Umbilical cord (tissue), 2 donors: ENCODE data around the gene UBAP1L. TPM values are rescaled to one million over a fixed set of nuclear protein-coding genes. Genes with fewer than 3 reads are reported as not detected.
"Not testable (repeated sequence)": the region's sequence is repeated elsewhere in the genome, so short reads cannot be mapped to it uniquely, and the experiment has no call there.

Experiments
- DNase-seq: peaks from one replicate; pipeline ENCODE4 v3.0.0-alpha.2; 2015; ENCODE audit warnings: low spot score
- total RNA-seq: library from RNA; depleted of rRNA; stranded (reverse); fragments of >200 nt; gene quantifications from one replicate; pipeline ENCODE4 v1.2.3, GENCODE V29; 2014; ENCODE audit warnings: low replicate concordance; ENCODE audit not compliant: insufficient read depth

UBAP1L gene
- total RNA-seq, 1 donor from 2014 or later = 2.2 TPM

DNA sequence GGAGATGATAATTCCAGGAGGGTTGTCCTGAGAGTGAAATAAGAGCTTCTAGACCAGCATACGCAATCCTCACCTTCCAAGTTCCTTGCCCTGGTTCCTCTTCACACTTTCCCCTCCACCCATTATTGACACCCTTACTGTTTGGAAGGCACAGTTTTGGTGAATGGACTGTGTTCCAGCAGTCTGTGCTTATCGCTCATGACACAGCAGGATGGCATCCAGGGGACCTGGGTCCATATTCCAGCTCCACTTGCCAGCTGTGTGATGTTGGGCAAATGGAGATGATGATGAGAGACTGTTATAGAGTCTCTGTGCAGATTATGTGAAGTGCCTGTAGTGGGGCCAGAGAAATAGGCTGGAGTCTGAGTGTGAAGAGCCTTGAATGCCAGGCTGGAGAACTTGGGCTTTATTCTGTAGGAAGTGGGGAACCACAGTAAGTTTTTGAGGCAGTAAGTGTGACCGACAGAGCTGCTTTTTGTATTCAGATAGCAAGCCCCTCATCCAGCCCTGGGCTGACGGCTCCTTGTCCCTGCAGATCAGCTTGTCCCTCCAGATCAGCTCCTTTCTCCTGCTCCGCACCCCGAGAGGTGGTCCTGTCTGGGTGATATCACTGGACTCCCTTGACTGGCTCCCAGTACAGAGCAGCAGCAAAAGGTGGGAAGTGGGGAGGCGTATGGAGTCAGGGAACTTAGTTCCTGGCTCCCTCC lies 30.3 kb downstream of the UBAP1L start:
- no peak for DNase-seq

DNA sequence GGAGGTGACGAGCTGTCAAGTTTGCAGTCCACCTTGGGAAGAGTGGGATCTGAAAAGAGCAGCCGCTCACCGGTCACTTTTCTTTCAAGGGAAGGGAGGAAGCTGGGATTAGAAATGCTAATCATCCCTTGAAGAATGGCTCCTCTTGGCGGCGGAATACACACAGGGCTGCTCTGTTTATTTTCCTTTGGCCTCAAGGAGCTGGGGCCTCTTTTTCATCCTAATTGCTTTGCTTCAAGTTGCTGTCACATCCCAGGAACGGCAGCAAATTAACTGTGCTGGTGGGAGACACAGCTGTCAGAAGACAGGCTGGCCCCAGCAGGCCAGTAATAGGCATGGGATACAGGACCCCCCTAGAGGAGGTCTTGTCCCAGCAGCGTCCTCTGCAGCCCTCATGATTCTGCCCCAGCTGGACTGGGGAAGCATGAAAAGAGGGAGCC lies 31.7 kb downstream of the UBAP1L start:
- no peak for DNase-seq

DNA sequence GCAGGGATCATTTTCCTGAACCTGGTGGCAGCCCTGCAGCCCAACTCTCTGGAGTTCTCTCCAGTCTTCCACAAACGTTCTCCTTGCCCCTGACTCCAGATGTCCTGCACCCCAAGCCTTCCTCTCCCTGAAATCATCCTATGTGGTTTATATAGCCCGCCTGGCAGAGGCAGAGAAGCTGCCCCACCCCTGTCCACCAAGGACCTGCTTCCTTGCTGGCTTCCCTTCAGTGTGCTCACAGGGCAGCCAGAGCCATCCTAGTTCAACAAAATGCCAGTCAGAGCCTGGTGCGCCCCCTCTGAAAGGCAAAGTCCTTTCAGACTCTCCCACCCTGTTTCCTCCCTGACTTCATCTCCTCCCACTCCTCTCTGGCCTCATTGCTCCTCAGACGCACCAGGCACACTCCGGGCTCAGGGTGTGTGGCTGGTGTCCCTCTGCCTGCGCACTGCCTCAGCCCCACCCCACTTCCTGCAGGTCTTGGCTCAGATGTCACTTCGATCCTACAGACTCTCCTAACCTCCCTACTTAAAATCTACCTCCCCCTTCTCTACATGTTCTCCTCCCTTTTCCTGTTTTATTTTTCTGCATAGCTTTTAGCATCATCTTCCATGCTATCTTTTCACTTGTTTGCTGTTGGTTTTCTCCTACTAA lies 32.6 kb downstream of the UBAP1L start:
- no peak for DNase-seq

DNA sequence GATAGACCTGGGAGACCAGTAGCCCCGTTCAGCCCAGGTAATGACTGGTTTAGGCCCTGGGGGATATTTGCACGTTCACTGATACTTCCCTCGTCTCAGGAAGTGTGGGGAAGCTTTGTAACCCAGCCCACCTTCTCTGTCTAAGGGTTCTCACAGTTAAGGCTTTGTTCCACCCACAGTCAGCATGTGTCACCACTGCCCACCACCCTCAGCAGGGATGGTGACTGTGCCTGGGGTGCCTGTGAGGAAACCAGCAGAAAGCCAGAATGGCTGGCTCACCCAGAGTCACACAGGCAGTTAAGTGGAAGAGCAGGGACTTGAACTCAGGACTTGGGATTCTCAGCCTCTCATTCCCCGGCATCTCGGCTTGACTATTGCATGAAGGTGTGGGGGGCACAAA lies 33.2 kb downstream of the UBAP1L start:
- no peak for DNase-seq

DNA sequence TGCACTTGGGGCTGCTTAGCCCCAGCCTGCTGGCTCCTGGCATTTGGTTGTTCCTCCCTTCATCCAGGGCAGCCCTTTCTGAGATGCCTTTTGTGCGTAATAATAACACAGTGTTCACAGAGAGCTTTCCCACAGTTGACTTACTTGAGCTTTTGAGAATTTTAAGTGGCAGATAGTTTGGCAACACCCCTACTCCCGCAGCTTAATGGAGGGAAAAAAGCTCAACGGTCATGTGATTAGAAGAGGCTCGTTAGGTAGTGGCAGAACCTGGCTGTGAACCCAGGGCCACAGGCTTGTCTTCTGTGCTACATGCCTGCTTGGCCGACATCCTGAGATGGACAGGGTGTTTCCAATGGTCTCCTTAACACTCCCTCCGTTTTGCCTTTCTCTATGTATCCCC lies 33.7 kb downstream of the UBAP1L start:
- DNase-seq = no peak

DNA sequence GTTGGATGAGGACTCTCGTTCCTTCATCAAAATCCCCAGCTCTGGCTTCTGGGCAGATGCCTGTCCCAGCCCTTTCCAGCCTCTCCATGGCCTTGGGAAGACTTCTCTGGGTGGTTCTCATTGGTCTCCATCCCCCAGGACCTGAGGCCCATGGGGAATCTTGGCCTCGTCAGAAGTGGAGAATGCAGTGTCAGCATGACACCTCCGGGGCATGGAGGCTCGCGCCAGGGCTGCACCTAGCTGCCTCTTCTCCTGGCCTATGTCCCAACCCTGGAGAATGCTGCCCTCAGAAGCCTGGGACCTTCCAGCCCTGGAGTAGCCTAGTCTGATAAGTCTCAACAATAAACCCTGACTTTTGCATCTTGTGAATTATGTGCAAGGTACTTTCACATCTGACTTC lies 35.4 kb downstream of the UBAP1L start:
- no peak for DNase-seq

DNA sequence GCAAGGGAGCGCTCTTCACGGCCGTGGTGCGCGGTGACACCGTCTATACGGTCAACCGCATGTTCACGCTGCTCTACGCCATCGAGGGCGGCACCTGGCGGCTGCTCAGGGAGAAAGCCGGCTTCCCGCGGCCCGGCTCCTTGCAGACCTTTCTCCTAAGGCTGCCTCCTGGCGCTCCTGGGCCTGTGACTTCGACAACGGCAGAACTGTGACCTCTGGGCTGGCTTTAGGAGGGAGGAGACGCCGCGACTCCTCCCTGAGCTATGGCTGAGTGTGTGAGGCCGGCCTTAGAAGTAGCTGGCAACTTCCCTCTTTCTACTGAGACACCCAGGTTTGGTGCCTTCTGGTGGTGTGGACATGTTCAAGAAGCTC lies 37.0 kb downstream of the UBAP1L start:
- DNase-seq = no peak

DNA sequence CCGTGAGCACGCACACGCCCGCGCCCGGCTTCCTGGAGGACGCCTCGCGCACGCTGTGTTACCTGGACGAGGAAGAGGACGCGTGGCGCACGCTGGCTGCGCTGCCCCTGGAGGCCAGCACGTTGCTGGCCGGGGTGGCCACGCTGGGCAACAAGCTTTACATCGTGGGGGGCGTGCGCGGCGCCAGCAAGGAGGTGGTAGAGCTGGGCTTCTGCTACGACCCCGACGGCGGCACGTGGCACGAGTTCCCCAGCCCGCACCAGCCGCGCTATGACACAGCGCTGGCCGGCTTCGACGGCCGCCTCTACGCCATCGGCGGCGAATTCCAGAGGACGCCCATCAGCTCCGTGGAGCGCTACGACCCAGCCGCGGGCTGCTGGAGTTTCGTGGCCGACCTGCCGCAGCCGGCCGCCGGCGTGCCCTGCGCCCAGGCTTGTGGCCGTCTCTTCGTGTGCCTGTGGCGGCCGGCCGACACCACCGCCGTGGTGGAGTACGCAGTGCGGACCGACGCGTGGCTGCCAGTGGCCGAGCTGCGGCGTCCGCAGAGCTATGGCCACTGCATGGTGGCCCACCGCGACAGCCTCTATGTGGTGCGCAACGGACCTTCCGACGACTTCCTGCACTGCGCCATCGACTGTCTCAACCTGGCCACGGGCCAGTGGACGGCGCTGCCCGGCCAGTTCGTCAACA lies 37.6 kb downstream of the UBAP1L start:
- DNase-seq = no peak

DNA sequence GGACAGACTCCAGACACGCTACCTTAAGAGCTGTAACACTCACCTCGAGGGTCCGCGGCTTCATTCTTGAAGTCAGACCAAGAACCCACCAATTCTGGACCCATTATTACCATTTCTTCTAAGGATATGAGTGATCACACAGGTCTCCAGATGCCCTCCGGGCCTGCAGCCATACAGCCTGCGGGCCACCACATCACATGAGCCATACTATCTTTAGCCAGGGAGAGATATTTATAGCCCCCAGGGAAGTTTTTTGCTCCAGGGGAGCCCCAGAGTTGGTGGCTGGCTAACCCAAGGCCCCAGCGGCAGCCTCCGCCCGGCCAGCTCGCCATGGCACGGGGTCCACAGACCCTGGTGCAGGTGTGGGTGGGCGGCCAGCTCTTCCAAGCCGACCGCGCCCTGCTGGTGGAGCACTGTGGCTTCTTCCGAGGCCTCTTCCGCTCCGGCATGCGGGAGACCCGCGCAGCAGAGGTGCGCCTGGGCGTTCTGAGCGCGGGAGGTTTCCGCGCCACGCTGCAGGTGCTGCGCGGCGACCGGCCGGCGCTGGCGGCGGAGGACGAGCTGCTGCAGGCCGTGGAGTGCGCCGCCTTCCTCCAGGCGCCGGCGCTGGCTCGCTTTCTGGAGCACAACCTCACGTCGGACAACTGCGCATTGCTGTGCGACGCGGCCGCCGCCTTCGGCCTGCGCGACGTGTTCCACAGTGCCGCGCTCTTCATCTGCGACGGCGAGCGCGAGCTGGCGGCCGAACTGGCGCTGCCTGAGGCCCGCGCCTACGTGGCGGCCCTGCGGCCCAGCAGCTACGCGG lies 38.3 kb downstream of the UBAP1L start, which contains the start of gene KBTBD13:
KBTBD13 (plus strand) TSS at position 261 of the 805 bp plus-strand sequence; CDS start at position 331, 70 bp downstream.
- DNase-seq = no peak

DNA sequence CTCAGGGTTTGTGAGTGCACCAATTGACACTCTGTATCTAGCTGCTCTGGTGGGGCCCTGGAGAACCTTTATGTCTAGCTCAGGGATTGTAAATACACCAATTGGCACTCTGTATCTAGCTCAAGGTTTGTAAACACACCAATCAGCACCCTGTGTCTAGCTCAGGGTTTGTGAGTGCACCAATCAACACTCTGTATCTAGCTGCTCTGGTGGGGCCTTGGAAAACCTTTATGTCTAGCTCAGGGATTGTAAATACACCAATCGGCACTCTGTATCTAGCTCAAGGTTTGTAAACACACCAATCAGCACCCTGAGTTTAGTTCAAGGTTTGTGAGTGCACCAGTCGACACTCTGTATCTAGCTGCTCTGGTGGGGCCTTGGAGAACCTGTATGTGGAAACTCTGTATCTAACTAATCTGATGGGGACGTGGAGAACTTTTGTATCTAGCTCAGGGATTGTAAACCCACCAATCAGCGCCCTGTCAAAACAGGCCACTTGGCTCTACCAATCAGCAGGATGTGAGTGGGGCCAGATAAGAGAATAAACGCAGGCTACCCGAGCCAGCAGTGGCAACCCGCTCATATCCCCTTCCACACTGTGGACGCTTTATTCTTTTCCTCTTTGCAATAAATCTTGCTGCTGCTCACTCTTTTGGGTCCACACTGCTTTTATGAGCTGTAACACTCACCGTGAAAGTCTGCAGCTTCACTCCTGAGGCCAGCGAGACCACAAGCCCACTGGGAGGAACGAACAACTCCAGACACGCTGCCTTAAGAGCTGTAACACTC lies 39.2 kb downstream of the UBAP1L start:
- DNase-seq = not testable (repeated sequence)

DNA sequence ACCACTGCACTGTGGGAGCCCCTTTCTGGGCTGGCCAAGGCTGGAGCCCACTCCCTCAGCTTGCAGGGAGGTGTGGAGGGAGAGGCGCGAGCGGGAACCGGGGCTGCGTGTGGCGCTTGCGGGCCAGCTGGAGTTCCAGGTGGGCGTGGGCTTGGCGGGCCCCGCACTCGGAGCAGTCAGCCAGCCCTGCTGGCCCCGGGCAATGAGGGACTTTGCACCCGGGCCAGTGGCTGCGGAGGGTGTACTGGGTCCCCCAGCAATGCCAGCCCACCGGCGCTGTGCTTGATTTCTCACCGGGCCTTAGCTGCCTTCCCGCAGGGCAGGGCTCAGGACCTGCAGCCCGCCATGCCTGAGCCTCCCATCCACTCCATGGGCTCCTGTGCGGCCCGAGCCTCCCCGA lies 40.1 kb downstream of the UBAP1L start:
- not testable (repeated sequence) for DNase-seq

DNA sequence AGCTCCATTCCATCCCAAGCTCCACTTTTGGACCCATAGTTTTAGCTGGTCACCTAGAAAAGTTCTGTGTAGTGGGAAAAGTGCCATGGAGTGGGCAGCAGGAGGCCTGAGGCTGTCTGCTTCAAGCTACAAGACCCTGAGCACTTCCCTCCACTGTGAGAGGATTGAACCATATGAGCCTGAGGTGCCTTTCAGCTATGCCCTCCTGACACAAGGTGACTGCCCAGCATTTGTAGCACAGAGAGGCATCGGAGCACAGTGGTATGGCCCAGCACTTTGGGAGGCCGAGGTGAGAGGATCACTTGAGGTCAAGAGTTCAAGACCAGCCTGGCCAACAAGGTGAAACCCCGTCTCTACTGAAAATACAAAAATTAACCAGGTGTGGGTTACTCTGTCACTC lies 42.4 kb downstream of the UBAP1L start:
- no peak for DNase-seq

DNA sequence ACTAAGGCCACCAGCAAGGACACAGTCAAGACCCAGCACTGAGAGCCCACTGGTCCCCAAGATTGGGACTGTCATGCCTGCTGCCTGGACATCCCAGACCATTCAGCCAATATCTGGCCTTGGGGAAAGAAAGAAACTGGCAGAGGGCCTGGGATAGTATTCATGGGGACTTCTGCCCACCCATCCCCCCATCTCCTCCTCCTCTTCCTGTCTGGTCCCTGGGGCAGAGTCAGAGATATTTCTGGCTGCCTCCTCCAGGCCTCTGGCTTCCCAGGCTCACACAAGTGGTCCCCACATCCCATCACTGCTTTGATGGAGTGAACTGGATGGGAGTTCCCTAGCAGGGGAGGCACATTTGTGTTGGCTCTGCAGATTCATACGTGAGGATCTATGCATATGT lies 43.0 kb downstream of the UBAP1L start:
- DNase-seq = no peak

DNA sequence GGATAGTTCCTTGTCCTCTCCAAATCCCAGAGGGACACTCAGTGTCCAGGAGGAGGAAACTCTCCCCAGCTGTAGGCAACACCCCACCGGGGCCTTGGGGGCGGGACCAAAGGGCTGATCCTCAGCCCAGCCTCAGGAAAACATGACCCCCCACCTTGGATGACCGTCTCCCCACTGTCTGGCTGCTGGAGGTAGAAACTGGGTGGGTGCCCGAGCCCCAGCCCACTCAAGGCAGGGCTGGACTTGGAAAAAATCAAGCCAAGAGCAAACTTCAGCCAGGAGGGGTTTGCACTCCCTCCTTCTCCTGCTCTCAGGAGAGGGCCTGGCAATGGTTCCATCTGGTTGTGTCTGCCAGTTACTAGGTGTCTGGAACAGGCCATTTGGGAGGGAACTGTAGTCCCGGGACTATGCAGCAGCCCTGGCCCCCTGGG lies 43.6 kb downstream of the UBAP1L start:
- DNase-seq = no peak

DNA sequence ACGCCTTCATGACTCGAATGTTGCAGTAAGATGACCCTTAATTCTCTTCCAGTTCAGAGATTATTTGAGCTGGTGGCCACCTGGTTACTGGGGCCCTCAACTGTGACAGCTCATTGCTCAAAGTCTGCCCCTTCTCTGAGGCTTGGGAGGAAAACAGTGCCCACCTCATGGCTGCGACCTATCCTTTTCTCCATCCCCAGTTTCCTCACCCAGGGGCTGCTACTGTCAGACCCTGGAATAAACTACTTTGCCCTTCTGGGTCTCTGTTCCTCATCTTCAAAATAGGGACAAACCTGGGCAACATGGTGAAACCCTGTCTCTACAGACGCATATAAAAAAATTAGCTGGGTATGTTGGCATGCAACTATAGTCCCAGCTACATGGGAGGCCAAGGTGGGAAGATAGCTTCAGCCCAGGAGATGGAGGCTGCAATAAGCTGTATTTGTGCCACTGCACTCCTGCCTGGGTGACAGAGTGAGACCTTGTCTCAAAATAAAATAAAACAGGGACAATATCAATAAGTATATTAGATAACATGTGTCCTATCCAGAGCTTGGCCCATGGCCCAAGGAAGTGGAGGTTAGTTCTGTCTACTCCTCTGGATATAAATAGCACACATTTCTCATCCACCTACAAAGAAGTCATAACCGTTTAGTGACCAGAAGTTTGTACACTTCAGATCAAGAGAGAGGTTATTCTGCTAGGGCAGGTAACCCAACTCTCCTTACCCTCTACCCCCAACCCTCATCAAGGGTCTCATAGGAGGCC lies 45.0 kb downstream of the UBAP1L start:
- no peak for DNase-seq

DNA sequence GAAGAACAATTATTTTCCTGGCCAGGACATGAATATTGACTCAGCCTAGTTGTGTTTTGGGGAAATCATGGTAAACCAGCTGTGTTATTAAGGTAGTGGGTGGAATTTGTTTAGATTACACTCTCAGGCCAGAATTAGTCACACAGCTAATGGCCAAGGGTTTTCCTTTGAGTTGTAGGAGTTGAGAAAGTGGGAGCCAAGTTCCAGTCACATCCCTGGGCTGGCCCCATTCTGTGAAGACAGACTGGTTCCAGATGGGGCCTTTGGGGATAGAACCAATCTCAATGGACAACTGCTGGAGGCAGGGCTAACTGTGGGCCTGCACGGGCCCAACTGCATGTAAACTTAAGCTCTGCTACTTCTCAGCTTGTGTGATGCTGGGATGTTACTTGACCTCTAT lies 45.8 kb downstream of the UBAP1L start:
- no peak for DNase-seq

DNA sequence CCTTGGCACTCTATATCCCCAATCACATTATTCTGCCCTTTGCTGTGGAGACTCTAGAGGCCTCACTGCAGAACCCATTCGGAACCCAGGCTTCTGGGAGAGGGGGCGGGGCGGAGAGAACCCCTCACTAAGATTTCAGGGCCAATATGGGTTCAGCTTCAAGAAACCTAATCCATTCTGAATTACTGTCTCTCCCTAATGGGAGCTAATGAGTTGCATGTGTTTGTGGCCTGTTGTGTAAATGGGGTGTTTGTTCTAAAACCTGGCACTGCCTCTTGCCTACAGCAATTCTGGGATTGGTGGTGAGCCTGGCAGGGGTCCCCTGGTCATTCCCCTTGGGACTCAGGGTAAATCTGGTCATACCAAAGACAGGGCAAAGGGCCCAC lies 46.6 kb downstream of the UBAP1L start:
- no peak for DNase-seq

DNA sequence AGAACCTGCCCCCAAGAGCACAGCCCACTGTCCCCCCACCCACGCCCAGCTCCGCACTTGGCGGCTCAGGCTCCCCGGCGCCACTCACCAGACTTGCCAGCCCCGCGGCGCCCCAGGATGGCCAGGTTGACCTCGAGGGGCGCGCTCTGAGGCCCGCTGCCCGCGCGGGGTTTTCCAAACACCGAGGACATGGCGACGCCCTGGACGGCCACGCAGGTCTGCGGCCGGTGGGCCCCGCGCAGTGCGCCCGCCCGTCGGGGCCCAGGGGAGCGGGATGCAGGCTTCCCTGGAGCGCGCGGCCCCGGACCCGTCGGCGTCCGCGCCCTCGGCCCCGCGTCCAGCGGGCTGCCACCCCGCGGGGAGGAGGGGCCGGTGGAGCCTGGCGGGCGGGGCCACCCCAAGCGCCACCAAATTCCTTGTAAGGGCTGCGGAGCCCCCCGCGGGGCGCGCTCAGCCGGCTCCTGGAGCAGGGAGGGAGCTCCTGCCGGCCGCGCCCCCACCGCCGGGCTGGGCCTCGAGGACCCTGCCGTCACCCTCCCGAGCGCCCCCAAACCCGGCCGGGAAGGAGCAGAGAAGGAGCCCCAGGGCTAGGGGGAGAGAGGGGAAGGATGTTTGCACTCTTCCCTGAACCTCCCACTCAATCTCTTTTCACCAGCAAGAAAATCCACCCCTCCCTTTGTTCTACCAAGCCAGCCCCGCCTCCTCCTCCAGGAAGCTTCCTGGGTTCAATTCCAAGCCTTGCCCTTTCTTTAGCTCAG lies 47.2 kb downstream of the UBAP1L start, which contains the start of gene RASL12:
RASL12 (minus strand) TSS at position 347 of the 758 bp plus-strand sequence; CDS start at position 191, 156 bp downstream.
- DNase-seq = no peak

DNA sequence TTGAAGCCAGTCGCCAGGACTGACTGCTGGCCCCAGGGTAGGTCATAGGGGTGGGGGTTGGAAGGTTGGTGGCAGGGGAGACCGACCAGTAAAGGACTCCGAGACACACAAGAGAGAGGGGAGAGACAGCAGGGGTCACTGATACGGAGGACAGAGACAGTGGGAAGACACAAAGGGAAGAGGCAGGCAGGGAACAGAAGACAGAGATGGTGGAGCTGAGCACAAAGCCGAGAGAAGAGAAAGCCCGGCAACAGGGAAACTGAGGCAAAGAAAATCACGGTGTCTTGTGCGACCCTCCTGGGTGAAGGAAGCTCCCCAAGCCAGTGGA lies 47.7 kb downstream of the UBAP1L start:
- DNase-seq = no peak
